Vagina (tissue), 2 donors: ENCODE results near the gene TEAD1.

Experiments used
- POLR2A ChIP-seq, 2 donors: fragments of 450-650 bp; IDR thresholded peaks; one replicate each; pipeline ENCODE4 v1.6.1; 2017; ENCODE audit warnings: antibody characterized with exemption in 2 of 2, mild to moderate bottlenecking in 2 of 2, moderate library complexity in 2 of 2
- POLR2AphosphoS5 ChIP-seq, 2 donors: sonication (generic); formaldehyde crosslinking; IDR thresholded peaks; one replicate each; pipeline ENCODE4 v1.9.0; 2017; ENCODE audit warnings: antibody characterized with exemption in 2 of 2, mild to moderate bottlenecking in 2 of 2, low read depth in 1 of 2; ENCODE audit not compliant: insufficient read depth in 1 of 2
- TF ChIP-seq, protein P1 (sequence below), 3 experiments: fragments of 450-650 bp in 2 of 3; fragments of 200-600 bp in 1 of 3; sonication (generic) in 1 of 3; IDR thresholded peaks; one replicate each; pipeline ENCODE4 v1.5.1; 2017 to 2019; ENCODE audit warnings: antibody characterized with exemption in 3 of 3, mild to moderate bottlenecking in 2 of 3, moderate library complexity in 2 of 3

- TF ChIP-seq POLR2A (IDR thresholded peaks at IDR 0.05), result no peak
- TF ChIP-seq, protein P1, sequence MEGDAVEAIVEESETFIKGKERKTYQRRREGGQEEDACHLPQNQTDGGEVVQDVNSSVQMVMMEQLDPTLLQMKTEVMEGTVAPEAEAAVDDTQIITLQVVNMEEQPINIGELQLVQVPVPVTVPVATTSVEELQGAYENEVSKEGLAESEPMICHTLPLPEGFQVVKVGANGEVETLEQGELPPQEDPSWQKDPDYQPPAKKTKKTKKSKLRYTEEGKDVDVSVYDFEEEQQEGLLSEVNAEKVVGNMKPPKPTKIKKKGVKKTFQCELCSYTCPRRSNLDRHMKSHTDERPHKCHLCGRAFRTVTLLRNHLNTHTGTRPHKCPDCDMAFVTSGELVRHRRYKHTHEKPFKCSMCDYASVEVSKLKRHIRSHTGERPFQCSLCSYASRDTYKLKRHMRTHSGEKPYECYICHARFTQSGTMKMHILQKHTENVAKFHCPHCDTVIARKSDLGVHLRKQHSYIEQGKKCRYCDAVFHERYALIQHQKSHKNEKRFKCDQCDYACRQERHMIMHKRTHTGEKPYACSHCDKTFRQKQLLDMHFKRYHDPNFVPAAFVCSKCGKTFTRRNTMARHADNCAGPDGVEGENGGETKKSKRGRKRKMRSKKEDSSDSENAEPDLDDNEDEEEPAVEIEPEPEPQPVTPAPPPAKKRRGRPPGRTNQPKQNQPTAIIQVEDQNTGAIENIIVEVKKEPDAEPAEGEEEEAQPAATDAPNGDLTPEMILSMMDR (IDR thresholded peaks at IDR 0.05), result no peak
- no peak for TF ChIP-seq POLR2AphosphoS5 (IDR thresholded peaks at IDR 0.05; ENCODE audit: insufficient read depth in 1 of 2, low read depth in 1 of 2)
Measured at GRCh38 chr11:12653729-12654128, 20.5 kb upstream of the TEAD1 start.
